HepG2 (cell line): ENCODE measurements around the gene SMG7. TPM values are rescaled to one million over a fixed set of nuclear protein-coding genes. Genes with fewer than 3 reads are reported as not detected.

Experiments used
- ARNTL ChIP-seq: sonication (generic); formaldehyde crosslinking; IDR thresholded peaks from 2 replicates; pipeline ENCODE4 v1.4.0; 2020; ENCODE audit warnings: mild to moderate bottlenecking, missing genetic modification reagents
- KLF11 ChIP-seq: IDR thresholded peaks from 2 replicates; pipeline ENCODE4 v1.6.1; 2016; ENCODE audit warnings: missing compliant biosample characterization
- NFIB ChIP-seq: sonication (generic); formaldehyde crosslinking; IDR thresholded peaks from 2 replicates; pipeline ENCODE4 v1.9.0; 2021; ENCODE audit warnings: missing genetic modification reagents, mild to moderate bottlenecking, borderline replicate concordance
- NFYB ChIP-seq: sonication (generic); formaldehyde crosslinking; IDR thresholded peaks from 2 replicates; pipeline ENCODE4 v1.4.0; 2020; ENCODE audit warnings: missing genetic modification reagents
- NR3C1 ChIP-seq: sonication (generic); formaldehyde crosslinking; IDR thresholded peaks from 2 replicates; pipeline ENCODE4 v1.4.0; 2020; ENCODE audit warnings: missing genetic modification reagents
- RARA ChIP-seq: IDR thresholded peaks from 2 replicates; pipeline ENCODE4 v1.6.1; 2016; ENCODE audit warnings: missing genetic modification reagents, missing compliant biosample characterization
- RBFOX2 ChIP-seq: fragments of 200-400 bp; formaldehyde crosslinking; IDR thresholded peaks from 2 replicates; pipeline ENCODE4 v1.6.1; 2017; ENCODE audit warnings: low read depth, mild to moderate bottlenecking, low read length
- TOE1 ChIP-seq: sonication (generic); formaldehyde crosslinking; IDR thresholded peaks from 2 replicates; pipeline ENCODE4 v1.4.0; 2020; ENCODE audit warnings: mild to moderate bottlenecking, missing genetic modification reagents
- ZFP82 ChIP-seq: sonication (generic); formaldehyde crosslinking; IDR thresholded peaks from 2 replicates; pipeline ENCODE4 v1.5.1; 2020; ENCODE audit warnings: mild to moderate bottlenecking, missing genetic modification reagents, borderline replicate concordance
- ZNF24 ChIP-seq: fragments of 450-650 bp; IDR thresholded peaks from 2 replicates; pipeline ENCODE4 v1.6.1; 2017; ENCODE audit warnings: antibody characterized with exemption, mild to moderate bottlenecking
- ZNF251 ChIP-seq: sonication (generic); formaldehyde crosslinking; IDR thresholded peaks from 2 replicates; pipeline ENCODE4 v1.9.0; 2021; ENCODE audit warnings: mild to moderate bottlenecking, missing genetic modification reagents
- ZNF329 ChIP-seq: sonication (generic); formaldehyde crosslinking; IDR thresholded peaks from 2 replicates; pipeline ENCODE4 v1.9.0; 2021; ENCODE audit warnings: low read depth, mild to moderate bottlenecking, missing genetic modification reagents
- ZNF343 ChIP-seq: sonication (generic); formaldehyde crosslinking; IDR thresholded peaks from 2 replicates; pipeline ENCODE4 v1.4.0; 2020; ENCODE audit warnings: mild to moderate bottlenecking, missing genetic modification reagents
- ZNF546 ChIP-seq: sonication (generic); formaldehyde crosslinking; conservative IDR thresholded peaks from 2 replicates; pipeline ENCODE4 v1.8.1; 2023; ENCODE audit warnings: mild to moderate bottlenecking, missing genetic modification reagents
- ZNF724P ChIP-seq: sonication (generic); formaldehyde crosslinking; IDR thresholded peaks from 2 replicates; pipeline ENCODE4 v1.8.0; 2022; ENCODE audit warnings: missing genetic modification reagents, borderline replicate concordance
- ZSCAN22 ChIP-seq: sonication (generic); formaldehyde crosslinking; IDR thresholded peaks from 2 replicates; pipeline ENCODE4 v1.4.0; 2020; ENCODE audit warnings: mild to moderate bottlenecking, missing genetic modification reagents
- polyA plus RNA-seq, 8 experiments: library from polyadenylated mRNA; depleted of rRNA in 3 of 8; stranded (reverse) in 7 of 8; unstranded in 1 of 8; fragments of >200 nt; fragmentation: Illumina TruSeq in 4 of 8; extraction: Trizol in 4 of 8; gene quantifications; 2 replicates each; pipeline versions ENCODE4 v1.2.1 to v1.2.3, GENCODE V29; 2011 to 2016; ENCODE audit warnings: low read depth in 4 of 8, missing spikeins in 1 of 8, mixed read lengths in 1 of 8; ENCODE audit not compliant: insufficient read depth in 1 of 8
- total RNA-seq, 5 experiments: library from RNA; depleted of rRNA; stranded (reverse); fragments of >200 nt; fragmentation: Illumina TruSeq; extraction: Trizol; gene quantifications; 2 replicates each; pipeline ENCODE4 v1.2.3, GENCODE V29; 2016; ENCODE audit warnings: low read depth in 1 of 5
- TF ChIP-seq, protein P1 (sequence below): sonication (generic); formaldehyde crosslinking; IDR thresholded peaks from 2 replicates; pipeline ENCODE4; 2020; ENCODE audit warnings: missing genetic modification reagents, mild to moderate bottlenecking, borderline replicate concordance
- TF ChIP-seq, protein P2 (sequence below), 2 experiments: sonication (generic) in 1 of 2; formaldehyde crosslinking in 1 of 2; IDR thresholded peaks; 2 replicates each; pipeline versions ENCODE4 v1.5.1 to v1.6.1; 2011 to 2020; ENCODE audit warnings: borderline replicate concordance in 1 of 2, low read depth in 1 of 2, low read length in 1 of 2, mild to moderate bottlenecking in 1 of 2, missing genetic modification reagents in 1 of 2, moderate library complexity in 1 of 2
- TF ChIP-seq, protein P3 (sequence below), 2 experiments: sonication (generic) in 1 of 2; formaldehyde crosslinking in 1 of 2; IDR thresholded peaks; 2 replicates each; pipeline versions ENCODE4 v1.4.0 to v1.6.1; 2018 to 2020; ENCODE audit warnings: missing genetic modification reagents in 2 of 2, borderline replicate concordance in 1 of 2, low read depth in 1 of 2, mild to moderate bottlenecking in 1 of 2, missing biosample characterization in 1 of 2
- TF ChIP-seq, protein P4 (sequence below): sonication (generic); formaldehyde crosslinking; IDR thresholded peaks from 2 replicates; pipeline ENCODE4 v1.5.1; 2020; ENCODE audit warnings: missing genetic modification reagents, mild to moderate bottlenecking, borderline replicate concordance

Gene SMG7
- total and polyA plus RNA-seq, 2 of the 13 experiments (the other 11 are each of a cell fraction or from before 2014, with no cell fraction given), result 14.9 to 27.9 TPM

DNA sequence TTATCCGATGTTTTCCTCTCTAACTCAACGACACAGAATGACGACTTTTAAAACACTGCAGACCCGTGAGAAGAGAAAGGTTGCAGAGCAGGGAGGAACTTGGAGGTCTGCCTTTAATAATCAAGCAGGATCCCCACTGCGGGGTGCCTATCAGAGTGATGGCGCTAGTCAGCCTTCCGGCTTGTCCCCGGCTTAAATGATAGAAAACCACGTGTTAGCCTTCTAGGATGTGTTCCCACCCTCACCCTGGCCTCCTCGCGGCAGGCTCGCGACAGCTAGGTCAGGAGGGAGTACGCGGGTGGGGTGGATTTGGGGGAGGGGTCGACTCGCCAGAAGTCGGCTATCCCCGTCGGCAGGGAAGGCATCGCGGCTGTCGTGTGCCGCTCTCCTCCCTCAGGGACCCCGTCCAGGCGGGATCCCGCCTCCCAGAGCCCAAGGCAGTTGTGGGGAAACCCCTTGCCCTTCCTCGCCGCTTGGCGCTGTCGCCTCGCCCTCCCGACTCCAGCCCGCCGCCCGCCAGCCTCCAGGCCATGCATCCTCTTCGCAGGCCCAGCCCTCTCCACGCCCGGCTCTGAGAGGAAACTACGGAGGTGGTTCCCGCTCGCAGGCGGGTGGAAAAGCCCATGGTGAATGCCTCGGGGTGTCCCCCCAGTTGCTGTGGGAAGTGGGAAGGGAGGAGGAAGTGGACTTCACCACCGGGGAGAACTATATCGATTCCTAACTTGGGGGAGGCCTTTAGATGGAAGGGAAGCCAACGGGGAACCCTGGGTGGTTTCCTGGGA is 1.1 kb upstream of the SMG7 start (continued):
- TF ChIP-seq ZFP82 (CRISPR knock-in tag) (no peak; the same call in 1 of the 2 replicates), NFIB (no peak), ZNF343 (CRISPR knock-in tag) (no peak; the same call in 1 of the 2 replicates), ZSCAN22 (CRISPR knock-in tag) (0 out of 2 replicates have a peak, but pooled peaks have one; percentile 49), ZNF724P (CRISPR knock-in tag) (0 out of 2 replicates have a peak, but pooled peaks have one; percentile 49), NR3C1 (CRISPR knock-in tag) (no peak), RBFOX2 (peak; percentile 77), ARNTL (CRISPR knock-in tag) (peak; percentile 57; the same call in 1 of the 2 replicates), ZNF24 (no peak), NFYB (CRISPR knock-in tag) (no peak), TOE1 (CRISPR knock-in tag) (no peak), KLF11 (no peak; the same call in 1 of the 2 replicates), ZNF251 (CRISPR knock-in tag) (no peak), RARA (no peak), ZNF329 (CRISPR knock-in tag) (no peak), ZNF546 (CRISPR knock-in tag) (no peak)
- TF ChIP-seq, protein P1, sequence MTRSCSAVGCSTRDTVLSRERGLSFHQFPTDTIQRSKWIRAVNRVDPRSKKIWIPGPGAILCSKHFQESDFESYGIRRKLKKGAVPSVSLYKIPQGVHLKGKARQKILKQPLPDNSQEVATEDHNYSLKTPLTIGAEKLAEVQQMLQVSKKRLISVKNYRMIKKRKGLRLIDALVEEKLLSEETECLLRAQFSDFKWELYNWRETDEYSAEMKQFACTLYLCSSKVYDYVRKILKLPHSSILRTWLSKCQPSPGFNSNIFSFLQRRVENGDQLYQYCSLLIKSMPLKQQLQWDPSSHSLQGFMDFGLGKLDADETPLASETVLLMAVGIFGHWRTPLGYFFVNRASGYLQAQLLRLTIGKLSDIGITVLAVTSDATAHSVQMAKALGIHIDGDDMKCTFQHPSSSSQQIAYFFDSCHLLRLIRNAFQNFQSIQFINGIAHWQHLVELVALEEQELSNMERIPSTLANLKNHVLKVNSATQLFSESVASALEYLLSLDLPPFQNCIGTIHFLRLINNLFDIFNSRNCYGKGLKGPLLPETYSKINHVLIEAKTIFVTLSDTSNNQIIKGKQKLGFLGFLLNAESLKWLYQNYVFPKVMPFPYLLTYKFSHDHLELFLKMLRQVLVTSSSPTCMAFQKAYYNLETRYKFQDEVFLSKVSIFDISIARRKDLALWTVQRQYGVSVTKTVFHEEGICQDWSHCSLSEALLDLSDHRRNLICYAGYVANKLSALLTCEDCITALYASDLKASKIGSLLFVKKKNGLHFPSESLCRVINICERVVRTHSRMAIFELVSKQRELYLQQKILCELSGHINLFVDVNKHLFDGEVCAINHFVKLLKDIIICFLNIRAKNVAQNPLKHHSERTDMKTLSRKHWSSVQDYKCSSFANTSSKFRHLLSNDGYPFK (CRISPR knock-in tag), result no peak
- TF ChIP-seq, protein P2, sequence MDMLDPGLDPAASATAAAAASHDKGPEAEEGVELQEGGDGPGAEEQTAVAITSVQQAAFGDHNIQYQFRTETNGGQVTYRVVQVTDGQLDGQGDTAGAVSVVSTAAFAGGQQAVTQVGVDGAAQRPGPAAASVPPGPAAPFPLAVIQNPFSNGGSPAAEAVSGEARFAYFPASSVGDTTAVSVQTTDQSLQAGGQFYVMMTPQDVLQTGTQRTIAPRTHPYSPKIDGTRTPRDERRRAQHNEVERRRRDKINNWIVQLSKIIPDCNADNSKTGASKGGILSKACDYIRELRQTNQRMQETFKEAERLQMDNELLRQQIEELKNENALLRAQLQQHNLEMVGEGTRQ (IDR thresholded peaks at IDR 0.05; ENCODE audit: low read depth, low read length), result no peak
- TF ChIP-seq, protein P2 (CRISPR knock-in tag; IDR thresholded peaks at IDR 0.05; ENCODE audit: borderline replicate concordance), result no peak
- TF ChIP-seq, protein P3, sequence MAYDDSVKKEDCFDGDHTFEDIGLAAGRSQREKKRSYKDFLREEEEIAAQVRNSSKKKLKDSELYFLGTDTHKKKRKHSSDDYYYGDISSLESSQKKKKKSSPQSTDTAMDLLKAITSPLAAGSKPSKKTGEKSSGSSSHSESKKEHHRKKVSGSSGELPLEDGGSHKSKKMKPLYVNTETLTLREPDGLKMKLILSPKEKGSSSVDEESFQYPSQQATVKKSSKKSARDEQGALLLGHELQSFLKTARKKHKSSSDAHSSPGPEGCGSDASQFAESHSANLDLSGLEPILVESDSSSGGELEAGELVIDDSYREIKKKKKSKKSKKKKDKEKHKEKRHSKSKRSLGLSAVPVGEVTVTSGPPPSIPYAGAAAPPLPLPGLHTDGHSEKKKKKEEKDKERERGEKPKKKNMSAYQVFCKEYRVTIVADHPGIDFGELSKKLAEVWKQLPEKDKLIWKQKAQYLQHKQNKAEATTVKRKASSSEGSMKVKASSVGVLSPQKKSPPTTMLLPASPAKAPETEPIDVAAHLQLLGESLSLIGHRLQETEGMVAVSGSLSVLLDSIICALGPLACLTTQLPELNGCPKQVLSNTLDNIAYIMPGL (CRISPR knock-in tag; IDR thresholded peaks at IDR 0.05; ENCODE audit: borderline replicate concordance in 1 of 2, low read depth in 1 of 2), result peak; percentile 60 to 84; a peak in 3 of 4 replicates
- TF ChIP-seq, protein P4, sequence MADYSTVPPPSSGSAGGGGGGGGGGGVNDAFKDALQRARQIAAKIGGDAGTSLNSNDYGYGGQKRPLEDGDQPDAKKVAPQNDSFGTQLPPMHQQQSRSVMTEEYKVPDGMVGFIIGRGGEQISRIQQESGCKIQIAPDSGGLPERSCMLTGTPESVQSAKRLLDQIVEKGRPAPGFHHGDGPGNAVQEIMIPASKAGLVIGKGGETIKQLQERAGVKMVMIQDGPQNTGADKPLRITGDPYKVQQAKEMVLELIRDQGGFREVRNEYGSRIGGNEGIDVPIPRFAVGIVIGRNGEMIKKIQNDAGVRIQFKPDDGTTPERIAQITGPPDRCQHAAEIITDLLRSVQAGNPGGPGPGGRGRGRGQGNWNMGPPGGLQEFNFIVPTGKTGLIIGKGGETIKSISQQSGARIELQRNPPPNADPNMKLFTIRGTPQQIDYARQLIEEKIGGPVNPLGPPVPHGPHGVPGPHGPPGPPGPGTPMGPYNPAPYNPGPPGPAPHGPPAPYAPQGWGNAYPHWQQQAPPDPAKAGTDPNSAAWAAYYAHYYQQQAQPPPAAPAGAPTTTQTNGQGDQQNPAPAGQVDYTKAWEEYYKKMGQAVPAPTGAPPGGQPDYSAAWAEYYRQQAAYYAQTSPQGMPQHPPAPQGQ (CRISPR knock-in tag), result 0 out of 2 replicates have a peak, but pooled peaks have one; percentile 16
